ENCODE measurements around the gene CMIP.

CMIP gene

GRCh38 chr16:81703177-81704155, 258.9 kb downstream of the CMIP start:
- peak; percentile 35 for DNase-seq (ENCODE audit: low spot score)

GRCh38 chr16:81705261-81705660, 260.7 kb downstream of the CMIP start:
- DNase-seq (ENCODE audit: low spot score) = no peak

DNA sequence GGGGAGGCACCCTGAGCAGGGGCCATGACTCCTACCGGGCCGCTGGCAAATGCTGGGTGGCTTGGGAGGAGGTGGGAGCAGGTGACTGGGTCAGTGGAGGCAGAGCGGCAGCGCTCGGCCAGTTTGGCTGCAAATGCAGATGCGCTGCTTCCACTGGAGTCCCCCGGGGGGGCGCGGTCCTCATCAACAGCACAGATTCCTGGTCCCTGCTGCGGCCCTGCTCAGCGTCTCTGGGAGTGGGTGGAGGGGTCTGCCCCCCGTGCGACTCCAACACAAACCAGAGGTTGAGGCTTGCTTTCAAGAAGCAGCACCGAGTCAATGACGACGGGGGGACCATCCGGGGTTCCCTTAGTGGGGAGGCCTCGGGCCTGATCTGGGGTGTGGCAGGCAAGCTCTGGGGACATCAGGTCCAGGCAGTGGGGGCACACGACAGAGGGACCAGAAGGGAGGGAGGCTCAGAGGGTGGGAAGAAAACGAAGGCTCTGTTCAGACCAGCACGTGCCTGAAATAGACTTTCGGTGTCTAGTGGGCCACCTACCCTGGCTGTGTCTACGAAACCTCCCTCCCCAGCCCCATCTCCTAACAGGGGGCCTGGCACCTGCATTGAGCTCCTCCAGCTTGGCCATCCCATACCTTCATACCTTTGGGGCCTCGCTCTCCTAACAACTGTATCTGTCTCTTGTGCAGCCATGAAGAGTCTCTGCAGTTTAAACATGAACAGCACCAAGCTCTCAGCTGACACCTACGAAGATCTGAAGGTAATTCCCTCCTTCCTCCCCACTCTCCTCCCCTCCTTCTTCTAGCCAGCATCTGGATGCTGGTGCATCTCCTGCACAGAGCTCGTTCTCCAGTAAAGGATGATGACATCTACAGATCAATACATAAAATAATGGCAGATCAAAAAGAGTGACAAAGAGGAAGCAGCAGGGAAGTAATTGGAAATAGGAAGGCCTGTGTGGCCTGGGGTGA, 262.0 kb downstream of the CMIP start:
- no peak for DNase-seq (ENCODE audit: low spot score)

- no peak for DNase-seq (ENCODE audit: low spot score)
Observed at GRCh38 chr16:81707411-81708265, 263.0 kb downstream of the CMIP start.

DNA sequence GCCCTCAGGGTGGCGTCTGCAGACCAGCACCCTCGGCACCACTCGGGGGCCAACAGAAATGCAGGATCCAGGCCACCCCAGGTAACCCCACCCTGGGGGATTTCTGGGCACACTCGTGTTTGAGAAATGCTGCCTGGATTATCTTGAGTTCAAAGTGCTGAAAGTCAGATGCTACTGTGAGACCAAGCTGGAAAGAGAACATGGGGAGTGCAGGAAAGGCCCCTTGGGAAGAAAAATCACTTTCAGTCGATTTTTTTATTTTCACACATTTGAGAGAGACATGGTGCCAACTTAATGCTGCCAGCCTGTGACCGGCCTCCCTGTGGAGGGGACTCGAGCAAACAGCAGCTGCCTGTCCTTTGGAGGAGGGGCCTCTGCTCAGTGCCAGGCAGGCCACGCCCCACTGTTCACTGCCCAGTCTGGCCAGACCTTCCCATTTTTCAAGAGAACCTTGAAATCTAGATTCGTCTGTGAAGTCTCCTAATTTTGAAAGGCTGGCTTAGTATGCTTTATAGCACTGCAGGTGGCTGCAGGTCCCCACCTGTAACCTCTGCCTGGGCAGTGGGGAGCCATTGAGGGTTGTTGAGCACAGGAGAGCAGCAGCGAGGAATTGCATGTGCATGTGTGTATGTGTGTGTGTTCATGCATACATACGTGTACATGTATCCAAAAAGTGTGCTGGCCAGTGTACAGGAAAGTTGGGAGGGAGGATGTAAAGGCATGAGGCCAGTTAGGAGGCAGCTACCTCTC, 263.8 kb downstream of the CMIP start:
- DNase-seq (ENCODE audit: low spot score) = no peak

GRCh38 chr16:81709016-81709900, 264.6 kb downstream of the CMIP start:
- DNase-seq (ENCODE audit: low spot score) = no peak

- DNase-seq (ENCODE audit: low spot score) = no peak
Observed at GRCh38 chr16:81710044-81710443, 265.4 kb downstream of the CMIP start.

- no peak for DNase-seq (ENCODE audit: low spot score)
Observed at GRCh38 chr16:81710596-81710995, 266.0 kb downstream of the CMIP start.

DNA sequence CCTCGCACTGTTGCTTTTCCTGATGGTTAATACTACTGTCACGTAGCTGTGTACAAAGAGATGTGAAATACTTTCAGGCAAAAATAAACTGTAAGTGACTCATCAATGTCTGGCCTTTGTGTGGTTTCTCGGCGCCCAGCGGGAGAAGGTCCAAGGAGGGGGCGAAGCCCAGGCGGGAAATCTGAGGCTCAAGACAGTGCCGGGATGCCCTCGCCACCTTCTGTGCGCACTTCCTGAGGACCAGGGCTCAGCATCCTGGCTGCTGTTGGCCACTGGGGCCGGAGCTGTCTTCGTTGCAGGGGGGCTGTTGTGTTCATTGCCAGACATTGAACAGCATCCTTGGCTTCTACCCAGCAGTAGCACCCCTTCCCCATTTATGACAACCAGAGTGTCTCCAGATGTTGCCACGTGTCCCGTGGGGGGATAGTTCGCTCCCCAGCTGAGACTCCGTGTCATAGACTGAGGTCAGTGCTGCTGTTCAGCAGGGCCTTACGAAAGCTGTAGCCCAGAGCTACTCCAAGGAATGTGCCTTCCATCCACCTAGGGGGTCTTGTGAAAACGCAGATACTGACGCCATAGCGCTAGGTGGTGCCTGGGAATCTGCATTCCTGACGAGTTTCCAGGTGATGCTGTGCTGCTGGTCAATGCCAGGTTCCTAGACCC, 267.2 kb downstream of the CMIP start:
- DNase-seq (ENCODE audit: low spot score) = peak; percentile 77

- no peak for DNase-seq (ENCODE audit: low spot score)
Observed at GRCh38 chr16:81712681-81713080, 268.1 kb downstream of the CMIP start.

DNA sequence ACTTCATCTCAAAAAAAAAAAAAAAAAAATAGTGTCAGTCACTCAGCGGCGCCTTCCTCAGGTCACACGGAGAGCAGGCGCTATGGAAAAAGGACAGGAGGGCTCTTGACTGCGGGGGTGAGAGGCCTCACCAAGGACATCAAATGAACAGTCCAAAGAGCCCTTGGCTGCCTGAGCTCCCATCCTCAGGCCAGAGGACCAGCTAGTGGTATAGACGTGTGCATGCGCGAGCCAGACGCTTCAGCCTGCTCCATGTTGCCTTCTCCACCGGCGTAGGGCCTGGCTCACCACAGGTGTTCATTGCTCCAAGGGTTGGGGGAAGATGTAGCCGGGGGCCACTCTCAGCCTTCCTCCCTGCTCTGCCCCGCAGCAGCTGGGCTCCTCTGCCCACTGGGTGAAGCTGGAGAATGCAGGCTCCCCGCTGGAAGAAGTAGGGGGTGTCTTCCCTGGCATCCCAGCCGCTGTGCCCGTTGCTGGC, 268.7 kb downstream of the CMIP start:
- DNase-seq (ENCODE audit: low spot score) = no peak

DNA sequence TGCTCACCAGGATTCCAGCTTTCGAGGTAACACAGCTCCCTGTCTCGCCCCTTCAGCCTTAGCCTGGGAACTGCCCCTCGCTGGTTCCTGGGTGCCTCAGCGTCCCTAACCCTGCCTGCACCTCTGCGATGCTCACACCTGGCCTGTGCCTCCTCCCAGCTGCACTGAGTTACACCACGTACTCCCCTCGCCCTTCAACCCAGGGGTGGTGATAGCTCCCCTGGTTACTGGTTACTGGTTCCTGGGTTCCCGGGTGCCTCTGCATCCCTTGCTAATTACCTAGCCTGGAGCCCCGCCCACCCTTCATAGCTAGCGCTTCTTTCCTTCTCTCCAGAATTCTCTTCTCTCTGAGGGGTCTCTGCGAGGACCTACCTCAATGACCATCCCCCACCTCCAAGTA, 269.2 kb downstream of the CMIP start:
- no peak for DNase-seq (ENCODE audit: low spot score)

GRCh38 chr16:81714583-81714982, 270.0 kb downstream of the CMIP start:
- DNase-seq (ENCODE audit: low spot score) = no peak

GRCh38 chr16:81715358-81716196, 271.0 kb downstream of the CMIP start:
- no peak for DNase-seq (ENCODE audit: low spot score)

DNA sequence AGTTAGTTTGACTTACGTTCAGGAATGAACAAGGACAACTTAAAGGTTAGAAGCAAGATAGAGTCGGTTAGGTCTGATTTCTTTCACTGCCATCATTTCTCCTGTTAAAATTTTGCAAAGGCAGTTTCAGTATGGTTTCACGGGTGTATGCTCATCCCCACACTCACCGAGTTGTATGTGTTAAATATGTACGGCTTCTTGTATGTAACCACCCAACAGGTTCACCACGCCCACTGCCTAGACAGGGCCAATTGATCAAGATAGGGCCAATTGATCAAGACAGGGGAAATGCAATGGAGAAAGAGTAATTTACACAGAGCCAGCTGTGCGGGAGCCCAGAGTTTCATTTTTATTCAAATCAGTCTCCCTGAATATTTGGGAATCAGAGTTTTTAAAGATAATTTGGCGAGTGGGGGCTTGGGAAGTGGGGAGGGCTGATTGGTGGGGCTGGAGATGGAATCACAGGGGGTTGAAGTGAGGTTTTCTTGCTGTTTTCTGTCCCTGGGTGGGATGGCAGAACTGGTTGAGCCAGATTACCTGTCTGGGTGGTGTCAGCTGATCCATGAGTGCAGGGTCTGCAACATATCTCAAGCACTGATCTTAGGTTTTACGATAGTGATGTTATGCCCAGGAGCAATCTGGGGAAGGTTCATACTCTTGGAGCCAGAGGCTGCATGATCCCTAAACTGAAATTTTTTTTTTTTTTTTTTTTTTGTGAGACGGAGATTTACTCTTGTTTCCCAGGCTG, 272.0 kb downstream of the CMIP start:
- DNase-seq (ENCODE audit: low spot score) = no peak

DNA sequence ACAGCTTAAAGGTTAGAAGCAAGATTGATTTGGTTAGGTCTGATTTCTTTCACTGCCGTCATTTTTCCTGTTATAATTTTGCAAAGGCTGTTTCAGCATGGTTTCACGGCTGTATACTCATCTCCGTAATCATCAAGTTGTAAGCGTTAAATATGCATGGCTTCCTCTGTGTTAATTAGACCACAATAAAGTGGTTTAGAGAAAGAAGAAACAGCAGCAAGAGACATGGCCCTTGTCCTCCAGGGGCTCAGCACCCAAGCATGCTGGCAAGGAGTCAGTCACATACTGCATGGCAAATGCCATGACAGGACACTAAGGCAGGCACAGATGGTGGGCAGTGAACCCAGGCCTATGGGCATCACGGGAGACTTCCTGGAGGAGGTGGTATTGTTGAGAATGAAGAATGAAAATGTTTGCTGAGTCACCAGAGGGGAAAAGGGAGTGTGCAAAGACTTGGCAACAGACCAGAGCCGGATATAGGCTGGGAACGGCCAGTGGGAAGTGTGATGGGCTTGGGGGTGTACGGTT, 273.1 kb downstream of the CMIP start:
- DNase-seq (ENCODE audit: low spot score) = no peak

- DNase-seq (ENCODE audit: low spot score) = no peak
Observed at GRCh38 chr16:81718637-81719036, 274.0 kb downstream of the CMIP start.

All from RKO (cell line).